SK-N-SH (cell line): ENCODE data around the gene TGM2. TPM values are rescaled to one million over a fixed set of nuclear protein-coding genes. Genes with fewer than 3 reads are reported as not detected.

Experiments used
- CTCF ChIA-PET: fragments of 300-600, 350-600 bp; formaldehyde crosslinking; extraction: SDS; loops from one replicate; lab custom pipeline; 2021; lab: Yijun Ruan, JAX
- POLR2A ChIA-PET: fragments of 350-600 bp; sonication (Branson Sonifier 250); formaldehyde crosslinking; extraction: SDS; loops from one replicate; lab custom pipeline; 2020; ENCODE audit warnings: antibody characterized with exemption, inconsistent platforms; lab: Yijun Ruan, JAX
- DNase-seq: peaks from one replicate; pipeline ENCODE4 v3.0.0; 2012
- H2AFZ ChIP-seq: fragments of 200-600 bp; sonication (generic); 2 replicates; pipeline ENCODE4 v1.8.1; 2016; ENCODE audit warnings: antibody characterized with exemption, mild to moderate bottlenecking, low read depth
- H3F3A ChIP-seq: fragments of 200-600 bp; sonication (generic); replicated peaks from 2 replicates; pipeline ENCODE3; 2016; ENCODE audit warnings: antibody characterized with exemption, mild to moderate bottlenecking; ENCODE audit not compliant: insufficient read depth
- H3K27ac ChIP-seq, 2 experiments: fragments of 200-500 bp in 1 of 2; fragments of 200-600 bp in 1 of 2; sonication (Bioruptor generic) in 1 of 2; sonication (generic), shearing (Covaris generic) in 1 of 2; 2 replicates each; pipeline versions ENCODE4 v1.5.1 to v1.6.1; 2014 to 2016; ENCODE audit warnings: low read depth in 2 of 2, inconsistent platforms in 1 of 2, low read length in 1 of 2, mild to moderate bottlenecking in 1 of 2, mixed read lengths in 1 of 2
- H3K27me3 ChIP-seq: fragments of 200-600 bp; sonication (generic), shearing (Covaris generic); 2 replicates; pipeline ENCODE4 v1.6.1; 2016; ENCODE audit warnings: mixed run types; ENCODE audit not compliant: insufficient read depth
- H3K36me3 ChIP-seq, 2 experiments: fragments of 200-500 bp in 1 of 2; fragments of 200-600 bp in 1 of 2; sonication (Bioruptor generic) in 1 of 2; sonication (generic) in 1 of 2; replicated peaks in 1 of 2; 2 replicates each; pipeline versions ENCODE3 to v1.5.1; 2014 to 2016; ENCODE audit warnings: low read length in 1 of 2, mild to moderate bottlenecking in 1 of 2; ENCODE audit not compliant: insufficient read depth in 2 of 2, control insufficient read depth in 1 of 2
- H3K4me1 ChIP-seq, 2 experiments: fragments of 200-500 bp in 1 of 2; fragments of 200-600 bp in 1 of 2; sonication (Bioruptor generic) in 1 of 2; sonication (generic), shearing (Covaris generic) in 1 of 2; 2 replicates each; pipeline versions ENCODE4 v1.5.1 to v1.6.1; 2014 to 2016; ENCODE audit warnings: low read depth in 1 of 2, low read length in 1 of 2, mixed run types in 1 of 2; ENCODE audit not compliant: insufficient read depth in 2 of 2, control insufficient read depth in 1 of 2
- H3K4me2 ChIP-seq: fragments of 200-600 bp; sonication (generic), shearing (Covaris generic); 2 replicates; pipeline ENCODE4 v1.6.1; 2017; ENCODE audit warnings: mixed run types
- H3K4me3 ChIP-seq, 2 experiments: fragments of 200-500 bp in 1 of 2; fragments of 200-600 bp in 1 of 2; sonication (Bioruptor generic) in 1 of 2; sonication (generic), shearing (Covaris generic) in 1 of 2; 2 replicates each; pipeline versions ENCODE4 v1.5.1 to v1.8.1; 2014 to 2016; ENCODE audit warnings: low read depth in 2 of 2, inconsistent platforms in 1 of 2, low read length in 1 of 2, mild to moderate bottlenecking in 1 of 2, mixed read lengths in 1 of 2, moderate library complexity in 1 of 2
- H3K79me2 ChIP-seq: fragments of 200-600 bp; sonication (generic); 2 replicates; pipeline ENCODE4 v1.8.1; 2017; ENCODE audit warnings: mild to moderate bottlenecking; ENCODE audit not compliant: insufficient read depth
- H3K9ac ChIP-seq: fragments of 200-600 bp; sonication (generic); 2 replicates; pipeline ENCODE4 v1.6.1; 2017; ENCODE audit warnings: mixed run types
- H3K9me2 ChIP-seq: fragments of 200-600 bp; sonication (generic); 2 replicates; pipeline ENCODE4 v1.6.1; 2017; ENCODE audit warnings: mixed run types
- H3K9me3 ChIP-seq: fragments of 200-600 bp; sonication (generic); 2 replicates; pipeline ENCODE4 v1.6.1; 2017; ENCODE audit warnings: mixed run types, mild to moderate bottlenecking, moderate library complexity
- H4K20me1 ChIP-seq: fragments of 200-600 bp; sonication (generic); 2 replicates; pipeline ENCODE4 v1.6.1; 2017; ENCODE audit warnings: mild to moderate bottlenecking, mixed run types; ENCODE audit not compliant: insufficient read depth
- CHD2 ChIP-seq: fragments of 150-350 bp; IDR thresholded peaks from 2 replicates; pipeline ENCODE4 v1.6.1; 2018; ENCODE audit warnings: low read length; ENCODE audit not compliant: partially characterized antibody
- CTCF ChIP-seq: fragments of 200-600 bp; sonication (generic); IDR thresholded peaks from 2 replicates; pipeline ENCODE4 v1.6.1; 2017; ENCODE audit warnings: antibody characterized with exemption, mild to moderate bottlenecking, moderate library complexity
- ELF1 ChIP-seq: IDR thresholded peaks from 2 replicates; pipeline ENCODE4 v1.4.0; 2012
- EP300 ChIP-seq, 2 experiments: IDR thresholded peaks; 2 replicates each; pipeline versions ENCODE4 v1.4.0 to v1.6.1; 2012; ENCODE audit warnings: borderline replicate concordance in 1 of 2, low read depth in 1 of 2, low read length in 1 of 2
- FOSL2 ChIP-seq: IDR thresholded peaks from 2 replicates; pipeline ENCODE4 v1.4.0; 2012; ENCODE audit warnings: low read depth, mild to moderate bottlenecking, moderate library complexity, borderline replicate concordance
- FOXJ3 ChIP-seq: sonication (generic); formaldehyde crosslinking; IDR thresholded peaks from 2 replicates; pipeline ENCODE4 v1.5.1; 2020; ENCODE audit warnings: mild to moderate bottlenecking, missing genetic modification reagents
- FOXM1 ChIP-seq: IDR thresholded peaks from 2 replicates; pipeline ENCODE4 v1.4.0; 2012; ENCODE audit warnings: low read depth, mild to moderate bottlenecking
- GABPA ChIP-seq: IDR thresholded peaks from 2 replicates; pipeline ENCODE4 v1.4.0; 2012; ENCODE audit warnings: low read depth, mild to moderate bottlenecking
- GATA2 ChIP-seq: sonication (generic); formaldehyde crosslinking; IDR thresholded peaks from 2 replicates; pipeline ENCODE4 v1.5.0; 2020; ENCODE audit warnings: mild to moderate bottlenecking, missing genetic modification reagents
- JUND ChIP-seq: IDR thresholded peaks from 2 replicates; pipeline ENCODE4 v1.4.0; 2012
- MEF2A ChIP-seq: IDR thresholded peaks from 2 replicates; pipeline ENCODE4 v1.4.0; 2012; ENCODE audit warnings: low read depth, borderline replicate concordance
- POLR2AphosphoS5 ChIP-seq: IDR thresholded peaks from 2 replicates; pipeline ENCODE4 v1.6.1; 2012; ENCODE audit warnings: low read depth, low read length
- RCOR1 ChIP-seq: fragments of 150-350 bp; IDR thresholded peaks from 2 replicates; pipeline ENCODE4 v1.6.1; 2017; ENCODE audit warnings: antibody characterized with exemption, low read length
- REST ChIP-seq: IDR thresholded peaks from 2 replicates; pipeline ENCODE4 v1.6.1; 2012; ENCODE audit warnings: mild to moderate bottlenecking, low read depth, low read length, moderate library complexity
- RFX5 ChIP-seq: IDR thresholded peaks from 2 replicates; pipeline ENCODE4 v1.6.1; 2012; ENCODE audit warnings: mild to moderate bottlenecking, improper control_type of control experiment, low read length
- RXRA ChIP-seq: IDR thresholded peaks from 2 replicates; pipeline ENCODE4 v1.4.0; 2012; ENCODE audit warnings: low read depth, mild to moderate bottlenecking, borderline replicate concordance
- SIN3A ChIP-seq: IDR thresholded peaks from 2 replicates; pipeline ENCODE4 v1.6.1; 2012; ENCODE audit warnings: low read depth, mild to moderate bottlenecking, low read length, moderate library complexity, borderline replicate concordance
- SMC3 ChIP-seq: IDR thresholded peaks from 2 replicates; pipeline ENCODE4 v1.6.1; 2012; ENCODE audit warnings: low read depth, low read length, improper control_type of control experiment
- TAF1 ChIP-seq: IDR thresholded peaks from 2 replicates; pipeline ENCODE4 v1.6.1; 2012; ENCODE audit warnings: low read depth, mild to moderate bottlenecking, low read length, moderate library complexity, borderline replicate concordance
- TCF12 ChIP-seq: IDR thresholded peaks from 2 replicates; pipeline ENCODE4 v1.4.0; 2012
- TEAD4 ChIP-seq: IDR thresholded peaks from 2 replicates; pipeline ENCODE4 v1.4.0; 2012; ENCODE audit warnings: mild to moderate bottlenecking, borderline replicate concordance; ENCODE audit not compliant: insufficient read depth
- YY1 ChIP-seq: IDR thresholded peaks from 2 replicates; pipeline ENCODE4 v1.4.0; 2012; ENCODE audit warnings: low read depth, mild to moderate bottlenecking
- WGBS: methylation state at CpG from one replicate; pipeline ENCODE4 v1.1.6; 2017; ENCODE audit warnings: low lambda C conversion rate; 5-methylcytosine and 5-hydroxymethylcytosine counted together
- polyA plus RNA-seq, 3 experiments: library from polyadenylated mRNA; depleted of rRNA; stranded (reverse); fragments of >200 nt; gene quantifications; 2 replicates each; pipeline ENCODE4 v1.2.3, GENCODE V29; 2012
- TF ChIP-seq, protein P1 (sequence below): IDR thresholded peaks from 2 replicates; pipeline ENCODE4 v1.4.0; 2012; ENCODE audit warnings: low read depth
- TF ChIP-seq, protein P2 (sequence below): fragments of 150-350 bp; IDR thresholded peaks from 2 replicates; pipeline ENCODE4 v1.6.1; 2017; ENCODE audit warnings: antibody characterized with exemption, low read length, low read depth, borderline replicate concordance
- TF ChIP-seq, protein P3 (sequence below): IDR thresholded peaks from 2 replicates; pipeline ENCODE4; 2012

The TGM2 gene
- 548 and 676 TPM in 2 replicates for polyA plus RNA-seq (2012; rRNA removed)
- 278 and 460 TPM in 2 replicates for polyA plus RNA-seq (2012; cell fraction: cytosol; rRNA removed)
- polyA plus RNA-seq (2012; cell fraction: nucleus; rRNA removed): 675 and 717 TPM in 2 replicates

- Histone ChIP-seq H3K27ac (peak within 1 kb of the TSS in 1 of 2 experiments; percentile 58; a peak in 3 of 4 replicates), H3K4me3 (peak within 1 kb of the TSS; percentile 58 to 77), H3K4me1 (peaks cover 35 to 36% of the 10 kb centered on the region in 2 experiments; a peak in 3 of 4 replicates), H3K79me2 (peaks cover 51% of the 10 kb centered on the region), H2AFZ (no peak within 1 kb of the TSS), H3K9me3 (no peaks in the 10 kb centered on the region), H4K20me1 (no peaks in the 10 kb centered on the region), H3K36me3 (peaks cover 8 to 17% of the 10 kb centered on the region in 2 experiments), H3K27me3 (no peaks in the 10 kb centered on the region), H3F3A (peaks cover 40% of the 10 kb centered on the region), H3K4me2 (peak within 1 kb of the TSS; percentile 91), H3K9ac (peak within 1 kb of the TSS; percentile 70), H3K9me2 (no peaks in the 10 kb centered on the region)
- WGBS: 52% methylated on average over 9 of the region's 46 CpGs
- peak; percentile 92 for DNase-seq
- ChIA-PET CTCF (interaction anchor here (0.7 to 8.1 kb wide), 38 partner anchors 8 to 173 kb away, joined by 3 to 63 read pairs (median 4); no protein-coding TSS in a partner anchor), POLR2A (no interaction called here)
- TF ChIP-seq, protein P1, sequence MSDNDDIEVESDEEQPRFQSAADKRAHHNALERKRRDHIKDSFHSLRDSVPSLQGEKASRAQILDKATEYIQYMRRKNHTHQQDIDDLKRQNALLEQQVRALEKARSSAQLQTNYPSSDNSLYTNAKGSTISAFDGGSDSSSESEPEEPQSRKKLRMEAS: no peak
- TF ChIP-seq RFX5 (no peak), GABPA (no peak), POLR2AphosphoS5 (peak; percentile 81), EP300 (IDR thresholded peaks at IDR 0.05; ENCODE audit: borderline replicate concordance in 1 of 2, low read depth in 1 of 2, low read length in 1 of 2) (no peak), FOSL2 (no peak), CTCF (peak; percentile 87), FOXJ3 (no peak), YY1 (no peak), JUND (no peak), RXRA (no peak), ELF1 (no peak), TAF1 (0 out of 2 replicates have a peak, but pooled peaks have one; percentile 35), RCOR1 (no peak), SIN3A (no peak), TCF12 (no peak; the same call in 1 of the 2 replicates), TEAD4 (no peak), CHD2 (no peak), FOXM1 (no peak), MEF2A (no peak), GATA2 (CRISPR knock-in tag) (no peak), REST (no peak), SMC3 (peak; percentile 87)
- TF ChIP-seq, protein P2, sequence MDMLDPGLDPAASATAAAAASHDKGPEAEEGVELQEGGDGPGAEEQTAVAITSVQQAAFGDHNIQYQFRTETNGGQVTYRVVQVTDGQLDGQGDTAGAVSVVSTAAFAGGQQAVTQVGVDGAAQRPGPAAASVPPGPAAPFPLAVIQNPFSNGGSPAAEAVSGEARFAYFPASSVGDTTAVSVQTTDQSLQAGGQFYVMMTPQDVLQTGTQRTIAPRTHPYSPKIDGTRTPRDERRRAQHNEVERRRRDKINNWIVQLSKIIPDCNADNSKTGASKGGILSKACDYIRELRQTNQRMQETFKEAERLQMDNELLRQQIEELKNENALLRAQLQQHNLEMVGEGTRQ: no peak
- TF ChIP-seq, protein P3, sequence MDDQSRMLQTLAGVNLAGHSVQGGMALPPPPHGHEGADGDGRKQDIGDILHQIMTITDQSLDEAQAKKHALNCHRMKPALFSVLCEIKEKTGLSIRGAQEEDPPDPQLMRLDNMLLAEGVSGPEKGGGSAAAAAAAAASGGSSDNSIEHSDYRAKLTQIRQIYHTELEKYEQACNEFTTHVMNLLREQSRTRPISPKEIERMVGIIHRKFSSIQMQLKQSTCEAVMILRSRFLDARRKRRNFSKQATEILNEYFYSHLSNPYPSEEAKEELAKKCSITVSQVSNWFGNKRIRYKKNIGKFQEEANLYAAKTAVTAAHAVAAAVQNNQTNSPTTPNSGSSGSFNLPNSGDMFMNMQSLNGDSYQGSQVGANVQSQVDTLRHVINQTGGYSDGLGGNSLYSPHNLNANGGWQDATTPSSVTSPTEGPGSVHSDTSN: no peak
These were observed at the start of gene TGM2 for GRCh38 chr20:38165089-38165965. Gene TGM2, minus strand, starts transcription at chr20:38165270. Its CDS starts 72 bp downstream, at chr20:38165198.
